Heart right ventricle (tissue), 16 donors: ENCODE data around the gene ERAL1. TPM values are rescaled to one million over a fixed set of nuclear protein-coding genes. Genes with fewer than 3 reads are reported as not detected.

ENCODE experiments used
- ATAC-seq, 8 donors: fragments of 200-7000 bp; cut with Tn5 transposase; one replicate each; pipeline ENCODE4 v1.9.1; 2020; ENCODE audit warnings: mild to moderate bottlenecking in 8 of 8, moderate library complexity in 8 of 8, moderate number of reproducible peaks in 1 of 8
- DNase-seq, 2 donors: peaks; one replicate each; pipeline ENCODE4 v3.0.0-alpha.2; 2020
- H3K27ac ChIP-seq, 10 donors: fragments of 200-600 bp; sonication (generic) in 2 of 10; one replicate each; pipeline versions ENCODE4 v1.5.0 to v1.8.0; 2020 to 2022; ENCODE audit warnings: mild to moderate bottlenecking in 3 of 10
- H3K27me3 ChIP-seq, 7 donors: fragments of 200-600 bp; one replicate each; pipeline ENCODE4 v1.8.0; 2021 to 2022; ENCODE audit warnings: mild to moderate bottlenecking in 2 of 7
- H3K36me3 ChIP-seq, 9 donors: fragments of 200-600 bp; sonication (generic) in 1 of 9; one replicate each; pipeline versions ENCODE4 v1.5.0 to v1.8.0; 2020 to 2022; ENCODE audit warnings: mild to moderate bottlenecking in 2 of 9
- H3K4me1 ChIP-seq, 9 donors: fragments of 200-600 bp; sonication (generic) in 1 of 9; one replicate each; pipeline versions ENCODE4 v1.5.0 to v1.8.0; 2020 to 2022; ENCODE audit warnings: mild to moderate bottlenecking in 4 of 9
- H3K4me3 ChIP-seq, 10 donors: fragments of 200-600 bp; sonication (generic) in 2 of 10; one replicate each; pipeline versions ENCODE4 v1.5.0 to v1.8.0; 2020 to 2022; ENCODE audit warnings: mild to moderate bottlenecking in 7 of 10, moderate library complexity in 2 of 10
- H3K9me3 ChIP-seq, 11 donors: fragments of 200-600 bp in 10 of 11; sonication (generic) in 2 of 11; one replicate each; pipeline versions ENCODE4 v1.5.0 to v1.8.0; 2013 to 2022; ENCODE audit warnings: mild to moderate bottlenecking in 2 of 11, control low read depth in 1 of 11, moderate library complexity in 1 of 11
- WGBS, 2 donors: extraction: QIAGEN DNeasy Blood & Tissue Kit; methylation state at CpG; one replicate each; pipeline ENCODE4 v1.1.7; 2013; ENCODE audit warnings: inconsistent platforms in 1 of 2; 5-methylcytosine and 5-hydroxymethylcytosine counted together
- intact Hi-C, 10 donors: fragments of 100-400 bp; cut with DNase I; formaldehyde crosslinking; loops; one replicate each; pipeline versions ENCODE4 v1.11.1 to v1.14.2; 2022
- polyA plus RNA-seq, 2 donors: library from polyadenylated mRNA; stranded (reverse); fragments of 200-250 nt; gene quantifications; one replicate each; pipeline ENCODE4 v1.2.3, GENCODE V29; 2013
- total RNA-seq, 10 donors: library from RNA; stranded (reverse); fragmentation: NEBNext Ultra II Directional in 3 of 10; extraction: Animal tissue kit (Norgen Biotek cat#: 25700) in 3 of 10; gene quantifications; one replicate each; pipeline versions ENCODE4 v1.2.1 to v1.2.4, GENCODE V29; 2021 to 2023
- TF ChIP-seq, protein P1 (sequence below), 9 donors: fragments of 200-600 bp; sonication (generic) in 2 of 9; IDR thresholded peaks; one replicate each; pipeline versions ENCODE4 v1.5.0 to v1.8.0; 2021 to 2022; ENCODE audit warnings: antibody characterized with exemption in 9 of 9, mild to moderate bottlenecking in 5 of 9, moderate library complexity in 1 of 9
- donor health status: Arrhythmogenic right ventricular cardiomyopathy.
- donor health status: ischemic (EF 13 %, LVEDD 7.1; RV severe dilation, severe dysfunction).
- donor health status: healthy with polysubstance abuse.
- donor health status: DM: no; HTN: yes; CAD: no.
- donor health status: DM: no; HTN: no; CAD: no.
- donor health status: ischemic (EF 25% LVEDD 6.9; RV normal size, moderate dysfunction).
- donor health status: ischemic (EF 25% LVEDD 5.7; RV mildly dilated, moderate dysfunction).
- donor health status: healthy.
- donor health status: DM: yes; HTN: yes; CAD: no.
- donor health status: Ischemic cardiomyopathy.
- donor health status: ischemic (EF 35%, LVEDD 5.7; RV mildly dilated, moderate dysfunction).
- donor health status: nonischemic (EF 11% LVEDD 7.7; RV severe dilation, severe dysfunction).
- donor health status: DM: yes; HTN: yes; CAD: no.
- donor health status: PGD.
- donor health status: ischemic (EF 29% LVEDD 5.4; RV normal size, mild dysfunction).
- donor health status: nonischemic (EF 23%, LVEDD 6.1; RV moderate dilation, normal function).

The ERAL1 gene
- total and polyA plus RNA-seq, 12 donors, result 32.3 to 48.2 (median 39.2) TPM

DNA sequence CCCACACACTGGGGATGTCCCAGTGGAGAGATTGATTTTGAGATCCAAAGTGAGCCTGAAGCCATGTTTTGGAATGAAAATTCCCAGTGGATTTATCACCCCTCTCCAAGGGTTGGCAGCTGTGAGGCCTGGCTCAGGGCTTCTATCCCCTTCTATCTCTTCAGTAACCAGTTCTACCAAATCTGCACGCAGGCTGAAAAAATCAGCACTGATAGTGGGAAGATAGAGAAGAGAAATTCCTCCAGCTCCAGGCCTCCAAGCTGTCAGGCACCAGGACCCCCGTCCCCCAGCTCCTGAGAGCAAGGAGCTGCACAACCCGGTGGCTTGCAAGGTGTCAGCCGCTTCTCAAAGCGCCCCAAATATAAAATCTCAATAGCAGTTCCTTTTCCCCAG is 41.7 kb downstream of the ERAL1 start:
- TF ChIP-seq, protein P1, sequence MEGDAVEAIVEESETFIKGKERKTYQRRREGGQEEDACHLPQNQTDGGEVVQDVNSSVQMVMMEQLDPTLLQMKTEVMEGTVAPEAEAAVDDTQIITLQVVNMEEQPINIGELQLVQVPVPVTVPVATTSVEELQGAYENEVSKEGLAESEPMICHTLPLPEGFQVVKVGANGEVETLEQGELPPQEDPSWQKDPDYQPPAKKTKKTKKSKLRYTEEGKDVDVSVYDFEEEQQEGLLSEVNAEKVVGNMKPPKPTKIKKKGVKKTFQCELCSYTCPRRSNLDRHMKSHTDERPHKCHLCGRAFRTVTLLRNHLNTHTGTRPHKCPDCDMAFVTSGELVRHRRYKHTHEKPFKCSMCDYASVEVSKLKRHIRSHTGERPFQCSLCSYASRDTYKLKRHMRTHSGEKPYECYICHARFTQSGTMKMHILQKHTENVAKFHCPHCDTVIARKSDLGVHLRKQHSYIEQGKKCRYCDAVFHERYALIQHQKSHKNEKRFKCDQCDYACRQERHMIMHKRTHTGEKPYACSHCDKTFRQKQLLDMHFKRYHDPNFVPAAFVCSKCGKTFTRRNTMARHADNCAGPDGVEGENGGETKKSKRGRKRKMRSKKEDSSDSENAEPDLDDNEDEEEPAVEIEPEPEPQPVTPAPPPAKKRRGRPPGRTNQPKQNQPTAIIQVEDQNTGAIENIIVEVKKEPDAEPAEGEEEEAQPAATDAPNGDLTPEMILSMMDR (IDR thresholded peaks at IDR 0.05), result no peak
- Histone ChIP-seq H3K27me3 (no peaks in the 10 kb centered on the region), H3K9me3 (no peaks in the 10 kb centered on the region), H3K4me3 (peak overlapping the region; percentile 65 to 98 (median 90)), H3K27ac (peak overlapping the region in 9 of 10 donors; percentile 80 to 97 (median 92)), H3K36me3 (peaks cover 0 to 3% (median 0%) of the 10 kb centered on the region in 9 donors), H3K4me1 (peaks cover 7 to 59% (median 41%) of the 10 kb centered on the region in 9 donors)
- ATAC-seq (no peak), DNase-seq (no peak)
- WGBS, 2 donors, result 17% methylated on average over 5 of the region's 5 CpGs
- intact Hi-C loops, result loop anchor here in 4 of 10 donors (5.0 to 10.0 kb wide), 4 partner anchors 39 to 134 kb away; partner anchors contain the start of gene ERAL1 (in 2 of the 4)

DNA sequence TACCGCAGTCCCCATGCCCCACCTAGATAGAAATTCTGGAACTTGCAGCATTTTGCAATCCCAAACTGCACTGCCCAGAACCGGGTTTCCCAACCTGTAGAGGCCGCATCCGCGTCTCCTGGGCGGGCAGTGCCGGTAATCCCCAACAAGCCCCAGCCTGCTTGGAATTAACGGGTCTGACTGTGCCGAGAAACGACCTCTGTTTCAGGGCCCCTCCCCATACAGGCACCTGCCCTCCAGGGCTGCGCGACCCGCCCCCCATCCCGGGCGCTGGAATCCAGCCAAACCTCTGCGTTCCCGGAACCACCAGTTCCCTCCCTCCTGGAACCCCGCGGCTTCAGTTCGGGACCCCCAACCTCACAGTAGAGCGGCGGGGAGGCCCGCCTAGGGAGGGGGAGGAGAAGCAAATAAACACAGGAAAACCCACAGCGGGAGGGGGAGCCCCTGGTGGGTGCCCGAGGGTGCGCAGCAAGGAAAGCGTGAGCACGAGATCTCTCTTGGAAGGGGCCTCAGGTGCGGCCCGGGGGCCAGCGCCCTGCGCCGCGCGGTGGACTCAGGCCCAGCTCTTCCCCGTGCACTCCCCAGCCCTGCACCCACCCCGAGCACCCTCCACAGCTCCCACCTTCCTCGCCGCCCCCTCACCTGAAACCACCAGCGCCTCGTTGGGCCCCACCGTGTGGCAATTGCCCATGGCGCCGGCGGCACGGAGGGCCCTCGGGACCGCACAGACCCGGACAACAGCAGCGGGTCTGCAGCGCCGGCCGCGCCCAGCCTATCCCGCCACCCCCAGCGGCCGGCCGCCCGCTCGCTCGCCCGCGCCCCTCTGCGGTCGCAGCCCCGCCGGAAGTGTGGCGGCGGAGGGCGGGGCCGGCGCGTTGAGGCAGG is 42.3 kb downstream of the ERAL1 start, which contains the start of gene FLOT2:
Gene FLOT2 (minus strand): TSS at position 850 of the 885 bp plus-strand sequence. CDS start 159 bp downstream, at position 691.
- H3K4me1 ChIP-seq, result peaks cover 7 to 61% (median 44%) of the 10 kb centered on the region in 9 donors
- H3K4me3 ChIP-seq, result peak within 1 kb of the TSS; percentile 65 to 98 (median 90)
- intact Hi-C loops, result loop anchor here in 4 of 10 donors (5.0 to 10.0 kb wide), 4 partner anchors 40 to 135 kb away; partner anchors contain the start of gene ERAL1 (in 2 of the 4)
- no peaks in the 10 kb centered on the region for H3K27me3 ChIP-seq
- H3K9me3 ChIP-seq, result no peaks in the 10 kb centered on the region
- H3K36me3 ChIP-seq, result no peaks in the 10 kb centered on the region
- WGBS, 2 donors, result 0% methylated on average over 70 to 73 of the region's 73 CpGs
- ATAC-seq (peak; percentile 77 to 91 (median 82)), DNase-seq (peak; percentile 47 to 64)
- H3K27ac ChIP-seq, result peak within 1 kb of the TSS; percentile 74 to 97 (median 91)
- TF ChIP-seq, protein P1 (IDR thresholded peaks at IDR 0.05), result peak in 4 of 9 donors; percentile 17 to 51 (median 39)

DNA sequence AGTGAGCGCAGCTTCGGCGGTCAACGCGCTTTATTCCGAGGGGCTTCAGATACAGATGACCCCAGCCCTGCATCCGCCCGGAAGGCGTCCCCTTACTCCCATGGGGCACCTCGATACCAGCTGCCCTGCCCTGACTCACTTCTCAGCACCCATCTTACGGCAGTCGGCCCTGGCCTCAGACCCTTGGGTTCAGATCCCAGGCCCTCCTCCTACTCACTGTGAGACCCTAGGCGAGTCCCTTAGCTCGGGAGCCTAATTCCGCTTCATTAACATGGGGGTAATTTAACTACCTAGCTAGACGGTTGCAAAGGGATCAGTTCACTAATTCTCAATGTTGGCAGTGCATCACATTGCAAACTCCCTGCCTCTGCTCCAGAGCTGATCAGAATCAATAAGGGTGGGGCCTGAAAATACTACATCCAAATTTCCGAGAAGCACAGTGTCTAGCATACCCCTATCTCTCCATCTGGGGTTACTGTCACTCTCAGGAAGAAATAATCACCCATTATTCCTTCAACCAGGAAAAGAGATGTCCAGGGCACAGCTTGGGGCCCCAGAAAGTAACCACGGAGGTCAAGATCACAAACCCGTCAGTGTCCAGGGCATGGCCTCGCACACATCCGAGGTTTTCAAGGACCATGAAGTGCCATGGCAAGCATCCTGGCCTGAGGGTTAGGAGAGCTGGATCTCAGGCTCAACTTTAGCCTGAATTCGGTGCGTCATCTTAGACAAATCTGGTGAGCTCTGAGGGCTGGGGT is 43.1 kb downstream of the ERAL1 start:
- peak overlapping the region; percentile 65 to 98 (median 90) for H3K4me3 ChIP-seq
- no peaks in the 10 kb centered on the region for H3K9me3 ChIP-seq
- 24 to 26% methylated on average over 23 of the region's 23 CpGs for WGBS, 2 donors
- H3K27me3 ChIP-seq, result no peaks in the 10 kb centered on the region
- no peaks in the 10 kb centered on the region for H3K36me3 ChIP-seq
- ATAC-seq (peak in 1 of 8 donors; percentile 2), DNase-seq (peak in 1 of 2 donors; percentile 36)
- H3K27ac ChIP-seq, result peak overlapping the region; percentile 74 to 97 (median 91)
- TF ChIP-seq, protein P1 (IDR thresholded peaks at IDR 0.05), result no peak
- intact Hi-C loops, result loop anchor here in 4 of 10 donors (5.0 to 10.0 kb wide), 4 partner anchors 41 to 136 kb away; partner anchors contain the start of gene ERAL1 (in 2 of the 4)
- peaks cover 7 to 56% (median 40%) of the 10 kb centered on the region in 9 donors for H3K4me1 ChIP-seq
